A673 (cell line): Measurements from ENCODE around the gene STXBP5. TPM values are rescaled to one million over a fixed set of nuclear protein-coding genes. Genes with fewer than 3 reads are reported as not detected.

Source experiments
- BruUV-seq: library from RNA; stranded (reverse); fragments of 400-500 nt; replicated peaks from 2 replicates; lab custom pipeline; 2021; lab: Mats Ljungman, UMichigan
- CTCF ChIA-PET: fragments of 300-600 bp; sonication (Branson Sonifier 250); formaldehyde crosslinking; loops from one replicate; lab custom pipeline; 2022; ENCODE audit warnings: antibody characterized with exemption; lab: Charles Lee
- POLR2A ChIA-PET: fragments of 300-600 bp; sonication (Branson Sonifier 250); formaldehyde crosslinking; loops from one replicate; lab custom pipeline; 2022; ENCODE audit warnings: antibody characterized with exemption; ENCODE audit not compliant: low non-redundant PET; lab: Charles Lee
- DNase-seq: peaks from one replicate; pipeline ENCODE4 v3.0.0-alpha.2; 2015; ENCODE audit warnings: low spot score
- H3K27ac ChIP-seq: fragments of 200-600 bp; sonication (generic); 2 replicates; pipeline ENCODE4 v1.5.1; 2016; ENCODE audit warnings: mixed run types, low read depth, mild to moderate bottlenecking, mixed read lengths, antibody characterized with exemption, low read length; ENCODE audit not compliant: poor library complexity, severe bottlenecking
- H3K27me3 ChIP-seq: fragments of 200-600 bp; sonication (generic); replicated peaks from 2 replicates; pipeline ENCODE4 v1.6.1; 2017; ENCODE audit warnings: mixed run types, low read depth, mild to moderate bottlenecking, mixed read lengths, antibody characterized with exemption, low read length; ENCODE audit not compliant: insufficient read depth, poor library complexity
- H3K36me3 ChIP-seq: fragments of 200-600 bp; sonication (generic); 2 replicates; pipeline ENCODE4 v1.6.1; 2016; ENCODE audit warnings: mixed run types, mild to moderate bottlenecking, mixed read lengths, antibody characterized with exemption, low read length; ENCODE audit not compliant: insufficient read depth, poor library complexity, severe bottlenecking
- H3K4me1 ChIP-seq: fragments of 200-600 bp; sonication (generic); 2 replicates; pipeline ENCODE4 v1.6.1; 2017; ENCODE audit warnings: mixed run types, mild to moderate bottlenecking, mixed read lengths, antibody characterized with exemption, low read length; ENCODE audit not compliant: insufficient read depth, poor library complexity, severe bottlenecking
- H3K4me3 ChIP-seq: fragments of 200-600 bp; sonication (generic); 2 replicates; pipeline ENCODE4 v1.5.1; 2016; ENCODE audit warnings: low read depth, mixed run types, mild to moderate bottlenecking, mixed read lengths, low read length; ENCODE audit not compliant: poor library complexity, severe bottlenecking
- H3K9me3 ChIP-seq: fragments of 200-600 bp; sonication (generic); 2 replicates; pipeline ENCODE4 v1.6.1; 2016; ENCODE audit warnings: mixed run types, low read depth, mild to moderate bottlenecking, mixed read lengths, antibody characterized with exemption, low read length; ENCODE audit not compliant: poor library complexity, severe bottlenecking
- CTCF ChIP-seq: fragments of 300-800, 200-600 bp; sonication (generic); conservative IDR thresholded peaks from 2 replicates; pipeline ENCODE4 v1.5.1; 2017; ENCODE audit warnings: low read depth, mild to moderate bottlenecking, antibody characterized with exemption, low read length, moderate library complexity, mixed read lengths
- EZH2 ChIP-seq: fragments of 200-600 bp; sonication (generic); IDR thresholded peaks from 2 replicates; pipeline ENCODE4 v1.6.1; 2017; ENCODE audit warnings: borderline replicate concordance, low read depth, mild to moderate bottlenecking, mixed read lengths, antibody characterized with exemption, low read length; ENCODE audit not compliant: poor library complexity, severe bottlenecking
- intact Hi-C: fragments of 100-400 bp; cut with micrococcal nuclease; formaldehyde crosslinking; loops from one replicate; pipeline ENCODE4 v1.10.0; 2022; ENCODE audit not compliant: unreplicated experiment
- total RNA-seq: library from RNA; stranded (reverse); gene quantifications from 2 replicates; pipeline ENCODE4 v1.2.3, GENCODE V29; 2021

Gene STXBP5
- total RNA-seq, 1 experiment from 2014 or later = 14.5 TPM

DNA sequence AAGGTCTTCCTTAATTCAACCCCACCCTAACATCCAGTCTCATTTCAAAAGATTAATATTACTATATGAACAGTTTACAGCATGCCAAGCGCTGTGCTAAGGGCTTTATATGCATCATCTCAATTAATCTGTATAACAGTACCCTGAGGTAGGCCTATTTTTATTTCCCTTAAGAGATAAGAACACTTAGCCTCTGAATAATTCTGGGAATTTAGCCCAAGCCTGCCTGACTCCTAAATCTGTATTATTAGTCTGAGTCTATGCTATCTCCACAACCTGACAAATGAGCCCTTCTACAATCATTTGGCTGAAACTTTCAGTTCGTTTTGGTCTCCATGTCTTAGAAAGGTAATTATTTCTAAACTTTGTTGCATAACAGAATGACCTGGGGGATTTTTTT, 226.6 kb downstream of the STXBP5 start:
- Histone ChIP-seq H3K4me3 (no peak overlapping the region), H3K4me1 (no peaks in the 10 kb centered on the region), H3K36me3 (no peaks in the 10 kb centered on the region), H3K27ac (no peak overlapping the region), H3K9me3 (no peaks in the 10 kb centered on the region), H3K27me3 (no peaks in the 10 kb centered on the region)
- POLR2A ChIA-PET = no interaction called here
- no TSS peak for BruUV-seq
- DNase-seq = no peak
- intact Hi-C loops = no loop called here
- CTCF ChIA-PET = no interaction called here
- TF ChIP-seq EZH2 (no peak), CTCF (no peak)

DNA sequence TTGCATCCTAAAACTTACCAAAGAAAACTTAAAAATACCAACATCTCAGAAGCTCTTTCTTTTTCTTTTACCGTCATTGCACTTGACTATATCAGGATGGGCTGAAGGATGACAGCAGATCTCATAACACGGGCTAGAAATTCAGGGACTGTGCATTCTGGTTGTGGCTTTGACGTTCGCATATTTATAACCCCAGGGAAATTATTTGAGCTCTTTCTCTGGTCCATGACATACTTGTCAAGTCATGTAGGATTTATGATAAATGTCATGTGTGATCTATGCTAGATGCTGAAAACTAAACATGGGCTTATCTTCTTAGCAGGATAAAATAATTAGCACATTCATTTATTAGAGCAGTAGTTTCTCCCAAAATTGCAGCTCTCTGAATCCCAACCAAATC, 229.9 kb downstream of the STXBP5 start:
- no peak for DNase-seq
- TF ChIP-seq EZH2 = no peak
- TF ChIP-seq CTCF = no peak
- Histone ChIP-seq H3K27me3 (no peaks in the 10 kb centered on the region), H3K4me1 (no peaks in the 10 kb centered on the region), H3K4me3 (no peak overlapping the region), H3K36me3 (no peaks in the 10 kb centered on the region), H3K27ac (no peak overlapping the region), H3K9me3 (no peaks in the 10 kb centered on the region)
- intact Hi-C loops = no loop called here
- no TSS peak for BruUV-seq
- ChIA-PET CTCF (no interaction called here), POLR2A (interaction anchor here (0.6 kb wide), 1 partner anchor 24 kb away, joined by 3 read pairs; no protein-coding TSS in a partner anchor)

- ChIA-PET POLR2A (no interaction called here), CTCF (no interaction called here)
- H3K9me3 ChIP-seq = no peaks in the 10 kb centered on the region
- BruUV-seq = no TSS peak
- DNase-seq = no peak
- TF ChIP-seq EZH2 (no peak), CTCF (no peak)
- intact Hi-C loops = no loop called here
- H3K36me3 ChIP-seq = no peaks in the 10 kb centered on the region
- no peak overlapping the region for H3K4me3 ChIP-seq
- no peak overlapping the region for H3K27ac ChIP-seq
- H3K27me3 ChIP-seq = no peaks in the 10 kb centered on the region
- H3K4me1 ChIP-seq = no peaks in the 10 kb centered on the region
Measured at GRCh38 chr6:147434516-147434915, 230.3 kb downstream of the STXBP5 start.
